H1 (cell line): ENCODE results near the gene CNR2. TPM values are rescaled to one million over a fixed set of nuclear protein-coding genes. Genes with fewer than 3 reads are reported as not detected.

ENCODE experiments used
- CHD1 ChIP-seq: IDR thresholded peaks from 2 replicates; pipeline ENCODE4 v1.6.1; 2012; ENCODE audit warnings: low read depth, low read length, improper control_type of control experiment
- CHD7 ChIP-seq: fragments of 300-600 bp; sonication (generic); IDR thresholded peaks from 2 replicates; pipeline ENCODE4 v1.7.1; 2012; ENCODE audit warnings: low read length, moderate library complexity, mild to moderate bottlenecking, inconsistent platforms; ENCODE audit not compliant: insufficient replicate concordance
- CREB1 ChIP-seq: IDR thresholded peaks from 2 replicates; pipeline ENCODE4 v1.6.1; 2012; ENCODE audit warnings: inconsistent platforms
- EZH2 ChIP-seq: fragments of 200-600 bp; sonication (generic); IDR thresholded peaks from 2 replicates; pipeline ENCODE4 v1.7.1; 2012; ENCODE audit warnings: low read depth, mild to moderate bottlenecking, moderate library complexity, low read length, inconsistent platforms; ENCODE audit not compliant: severe bottlenecking
- GTF2F1 ChIP-seq: IDR thresholded peaks from 2 replicates; pipeline ENCODE4 v1.6.1; 2012; ENCODE audit warnings: low read depth, low read length, improper control_type of control experiment, borderline replicate concordance
- HDAC6 ChIP-seq: IDR thresholded peaks from one replicate; pipeline ENCODE4 v1.7.1; 2012; ENCODE audit warnings: low read depth, mild to moderate bottlenecking, inconsistent platforms, low read length, moderate library complexity
- KDM5A ChIP-seq: fragments of 200-600 bp; IDR thresholded peaks from 2 replicates; pipeline ENCODE4 v1.7.1; 2012; ENCODE audit warnings: mild to moderate bottlenecking, low read length, inconsistent platforms, mixed read lengths
- MAFK ChIP-seq: IDR thresholded peaks from 2 replicates; pipeline ENCODE4 v1.6.1; 2012; ENCODE audit warnings: low read depth, mild to moderate bottlenecking, improper control_type of control experiment, low read length
- RXRA ChIP-seq: IDR thresholded peaks from 2 replicates; pipeline ENCODE4 v1.6.1; 2011; ENCODE audit warnings: low read depth, mild to moderate bottlenecking, low read length, moderate library complexity; ENCODE audit not compliant: insufficient read depth
- polyA plus RNA-seq, 7 experiments: library from polyadenylated mRNA; depleted of rRNA in 3 of 7; stranded (reverse) in 5 of 7; unstranded in 2 of 7; fragments of >200 nt in 5 of 7; fragments of 200-250 nt in 2 of 7; gene quantifications; 1 replicate in 5 of 7; 2 replicates in 1 of 7; 4 replicates in 1 of 7; pipeline versions ENCODE4 v1.2.1 to v1.2.3, GENCODE V29; 2011 to 2013; ENCODE audit warnings: missing spikeins in 2 of 7, mixed read lengths in 2 of 7
- total RNA-seq: library from RNA; stranded (reverse); fragmentation: NEBNext Ultra II Directional; extraction: Animal tissue kit (Norgen Biotek cat#: 25700); gene quantifications from 2 replicates; pipeline ENCODE4 v1.2.1, GENCODE V29; 2021

The CNR2 gene
- total and polyA plus RNA-seq, 2 of the 8 experiments (the other 6 are each of a cell fraction or from before 2014, with no cell fraction given), result not detected

DNA sequence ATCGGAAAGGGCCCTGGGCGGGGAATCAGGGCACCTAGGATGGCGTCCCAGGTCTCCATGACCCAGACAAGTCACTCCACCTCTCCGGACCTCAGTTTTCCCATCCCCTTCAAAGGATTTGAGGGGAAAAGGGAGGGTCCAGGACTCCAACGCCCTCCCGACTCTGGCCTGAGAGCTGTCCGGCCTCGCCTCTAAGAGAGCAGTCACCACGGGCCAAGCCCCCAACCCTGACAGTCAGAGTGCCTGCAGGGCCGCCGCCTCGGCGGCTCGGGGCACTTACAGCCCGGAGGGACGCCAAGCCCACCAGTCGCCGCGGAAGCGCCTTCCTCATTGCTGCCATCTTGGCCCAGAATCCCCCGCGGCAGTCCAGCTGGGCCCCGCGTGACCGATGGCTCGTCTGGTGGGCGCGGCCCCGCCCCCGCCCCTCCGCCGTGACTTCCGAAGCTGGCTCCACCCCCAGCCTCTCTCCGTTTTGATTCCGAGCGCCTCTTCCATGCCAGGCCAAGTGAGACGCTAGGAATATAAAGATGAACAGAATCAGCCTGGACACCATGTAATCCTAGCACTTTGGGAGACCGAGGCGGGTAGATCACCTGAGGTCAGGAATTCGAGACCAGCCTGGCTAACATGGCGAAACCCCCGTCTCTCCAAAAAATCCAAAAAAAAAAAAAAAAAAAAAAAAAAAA, 87.9 kb downstream of the CNR2 start, which contains the start of gene HMGCL (continued):
- no peak for TF ChIP-seq CHD7
- peak; percentile 94 for TF ChIP-seq KDM5A
- TF ChIP-seq MAFK, result no peak
- no peak for TF ChIP-seq RXRA
- TF ChIP-seq GTF2F1, result peak; percentile 54; the same call in 1 of the 2 replicates
- no peak for TF ChIP-seq EZH2
- TF ChIP-seq CHD1, result no peak
- no peak for TF ChIP-seq CREB1
- no peak for TF ChIP-seq HDAC6
